Loucy (cell line): ENCODE results near the gene BHLHE23.

Experiments used
- EZH2phosphoT487 ChIP-seq: fragments of 200-600 bp; IDR thresholded peaks from 2 replicates; pipeline ENCODE4 v1.6.1; 2018; ENCODE audit warnings: antibody characterized with exemption, mild to moderate bottlenecking, moderate library complexity, borderline replicate concordance
- TF ChIP-seq, protein P1 (sequence below): fragments of 200-600 bp; sonication (generic); conservative IDR thresholded peaks from 2 replicates; pipeline ENCODE4 v1.5.1; 2014; ENCODE audit warnings: mild to moderate bottlenecking, antibody characterized with exemption, low read length

DNA sequence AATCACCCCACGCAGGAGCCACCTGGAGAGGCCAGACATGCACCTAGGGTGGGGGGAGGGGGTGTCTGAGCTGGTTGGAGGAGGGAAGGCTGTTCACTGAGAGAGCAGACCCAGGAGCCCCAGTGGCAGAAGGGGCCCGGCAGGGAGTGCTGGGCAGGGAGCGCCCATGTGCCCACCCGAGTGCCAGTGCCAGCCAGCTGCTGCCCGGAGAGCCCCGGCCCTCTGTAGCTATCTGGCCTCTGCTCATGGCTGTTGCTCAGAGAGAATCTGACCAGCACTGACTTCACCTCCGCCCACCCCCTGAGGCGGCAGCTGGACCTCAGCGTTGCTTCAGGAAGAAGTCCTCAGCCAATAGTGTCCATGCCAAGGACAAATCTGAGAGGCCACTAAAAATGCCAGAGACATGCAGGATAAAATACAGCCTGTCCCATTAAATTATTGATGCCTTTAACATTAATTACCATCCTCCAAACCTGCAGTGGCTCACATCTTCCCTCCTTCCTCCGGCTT is 31.5 kb downstream of the BHLHE23 start:
- TF ChIP-seq, protein P1, sequence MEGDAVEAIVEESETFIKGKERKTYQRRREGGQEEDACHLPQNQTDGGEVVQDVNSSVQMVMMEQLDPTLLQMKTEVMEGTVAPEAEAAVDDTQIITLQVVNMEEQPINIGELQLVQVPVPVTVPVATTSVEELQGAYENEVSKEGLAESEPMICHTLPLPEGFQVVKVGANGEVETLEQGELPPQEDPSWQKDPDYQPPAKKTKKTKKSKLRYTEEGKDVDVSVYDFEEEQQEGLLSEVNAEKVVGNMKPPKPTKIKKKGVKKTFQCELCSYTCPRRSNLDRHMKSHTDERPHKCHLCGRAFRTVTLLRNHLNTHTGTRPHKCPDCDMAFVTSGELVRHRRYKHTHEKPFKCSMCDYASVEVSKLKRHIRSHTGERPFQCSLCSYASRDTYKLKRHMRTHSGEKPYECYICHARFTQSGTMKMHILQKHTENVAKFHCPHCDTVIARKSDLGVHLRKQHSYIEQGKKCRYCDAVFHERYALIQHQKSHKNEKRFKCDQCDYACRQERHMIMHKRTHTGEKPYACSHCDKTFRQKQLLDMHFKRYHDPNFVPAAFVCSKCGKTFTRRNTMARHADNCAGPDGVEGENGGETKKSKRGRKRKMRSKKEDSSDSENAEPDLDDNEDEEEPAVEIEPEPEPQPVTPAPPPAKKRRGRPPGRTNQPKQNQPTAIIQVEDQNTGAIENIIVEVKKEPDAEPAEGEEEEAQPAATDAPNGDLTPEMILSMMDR = no peak
- no peak for TF ChIP-seq EZH2phosphoT487
